ENCODE results near the gene CPA4.

CPA4 gene

DNA sequence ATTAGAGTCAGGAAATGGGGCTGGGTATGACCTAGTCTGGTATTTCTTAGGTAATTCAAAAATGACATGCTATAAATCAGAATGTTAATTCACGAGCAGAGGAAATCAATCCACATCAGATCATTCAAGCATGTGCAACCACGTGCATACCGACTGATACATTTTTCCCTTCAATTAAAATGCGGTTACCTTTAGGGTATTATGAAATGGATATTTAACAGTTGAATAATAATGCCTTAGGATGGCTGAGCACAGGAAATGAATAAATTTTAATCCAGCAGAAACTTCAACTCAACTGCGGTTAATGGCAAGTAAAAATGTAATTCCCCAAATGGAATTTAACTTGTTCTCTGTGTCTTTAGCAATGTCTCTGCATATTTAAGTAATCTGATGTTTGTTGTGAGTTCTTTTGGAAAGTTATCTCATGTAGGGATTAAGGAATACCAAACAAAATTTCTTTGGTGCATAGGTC is 17.1 kb upstream of the CPA4 start:
- DNase-seq, result no peak

DNA sequence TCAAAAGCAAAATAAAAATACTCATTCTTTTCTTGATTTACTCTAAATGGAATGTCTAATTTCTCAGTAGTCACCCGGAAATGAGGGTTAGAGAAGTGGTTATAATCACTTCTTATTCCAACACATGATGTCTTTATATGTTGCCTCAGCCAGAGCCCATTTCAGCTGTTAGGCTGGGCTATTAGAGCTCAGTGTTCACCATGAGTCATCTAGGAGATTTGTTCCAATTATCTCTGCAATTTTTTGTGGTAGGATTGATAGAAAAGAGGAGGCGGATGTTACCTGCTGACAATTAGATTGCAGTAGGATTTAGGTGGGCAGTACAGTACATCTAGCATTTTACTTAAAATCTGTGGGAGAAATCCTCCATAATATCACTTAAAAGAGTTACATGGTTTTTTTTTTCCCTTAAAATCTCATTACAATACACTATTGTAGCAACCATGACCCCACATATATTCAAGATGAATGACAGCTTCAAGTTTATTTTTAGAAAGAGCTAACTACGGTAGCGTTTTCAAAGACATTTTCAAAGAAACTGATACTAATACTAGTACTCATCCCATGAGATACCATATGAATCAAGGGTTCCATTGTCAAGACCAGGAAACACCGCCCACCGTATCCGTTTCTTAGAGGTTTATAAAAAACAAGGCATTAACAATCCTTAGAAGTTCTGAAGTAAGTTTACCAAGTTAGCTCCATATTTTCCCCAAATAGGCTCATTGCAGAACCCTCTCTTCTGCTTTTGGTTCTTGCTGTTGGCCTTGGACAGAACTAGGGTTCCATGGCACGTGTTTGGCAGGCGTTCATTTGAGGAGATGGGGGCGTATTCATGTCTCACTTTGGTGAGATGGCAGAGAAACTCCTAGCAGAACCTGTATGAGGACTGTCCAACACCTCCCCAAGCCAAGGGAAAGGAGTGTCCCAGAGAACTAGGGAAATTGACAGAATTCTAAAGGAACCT is 15.9 kb upstream of the CPA4 start:
- peak; percentile 71 for DNase-seq

DNA sequence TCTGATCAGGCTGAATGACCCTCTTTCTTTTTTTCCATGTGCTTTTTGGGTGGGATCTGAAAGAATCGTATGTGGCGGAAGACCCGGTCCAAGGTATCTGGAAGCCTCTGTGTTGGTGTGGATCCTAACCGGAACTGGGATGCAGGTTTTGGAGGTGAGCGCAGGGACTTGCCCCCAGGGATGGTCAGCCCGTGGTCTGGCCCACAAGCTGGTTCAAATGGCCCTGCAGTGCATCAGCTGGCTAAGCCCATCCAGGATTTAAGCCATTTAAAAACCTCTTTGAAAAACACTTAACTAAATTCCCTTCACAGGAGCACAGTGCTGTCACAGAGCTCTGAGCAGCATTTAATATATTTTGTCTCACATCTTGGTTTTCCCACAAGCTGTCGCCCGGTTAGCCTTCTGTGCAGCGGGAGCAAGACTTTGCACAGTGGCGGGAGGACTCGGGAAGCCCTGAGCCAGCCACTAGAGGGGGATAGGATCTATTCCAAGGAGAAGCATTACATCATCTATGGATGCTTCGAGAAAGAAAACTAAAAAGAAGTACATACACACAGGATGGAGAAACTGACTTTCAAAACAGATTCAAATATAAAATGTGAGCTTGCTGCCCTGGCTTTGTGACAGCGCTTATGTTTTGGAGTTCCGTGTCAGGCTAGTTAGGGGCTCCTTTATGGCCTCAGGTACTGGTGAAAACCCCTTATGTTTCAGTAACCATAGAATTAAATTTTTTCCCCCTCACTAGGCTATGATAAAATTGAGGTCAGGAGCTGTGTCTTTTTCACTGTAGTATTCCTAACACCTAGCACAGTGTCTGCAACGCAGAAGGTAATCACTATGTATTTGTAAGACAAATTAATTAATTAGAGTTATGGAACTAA is 15.0 kb upstream of the CPA4 start:
- no peak for DNase-seq

DNA sequence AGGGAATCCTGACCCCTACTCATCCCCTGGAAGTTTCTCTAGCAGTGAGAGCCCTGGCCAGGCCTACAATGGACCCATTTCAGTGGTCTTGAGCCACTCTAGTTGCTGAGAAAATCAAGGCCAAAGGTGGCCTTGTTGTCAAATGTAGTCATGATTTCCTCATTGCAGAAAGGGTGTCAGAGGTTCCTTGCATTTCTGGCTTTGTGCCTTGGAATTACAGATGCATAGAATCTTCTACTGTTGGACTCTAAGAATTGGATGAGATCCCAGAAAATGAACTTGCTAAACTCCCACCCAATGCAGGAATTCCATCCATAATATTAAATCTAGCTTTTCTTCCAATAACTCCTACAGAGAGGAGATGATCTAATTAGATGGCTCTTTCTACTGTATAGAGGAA is 14.1 kb upstream of the CPA4 start:
- DNase-seq, result no peak

DNA sequence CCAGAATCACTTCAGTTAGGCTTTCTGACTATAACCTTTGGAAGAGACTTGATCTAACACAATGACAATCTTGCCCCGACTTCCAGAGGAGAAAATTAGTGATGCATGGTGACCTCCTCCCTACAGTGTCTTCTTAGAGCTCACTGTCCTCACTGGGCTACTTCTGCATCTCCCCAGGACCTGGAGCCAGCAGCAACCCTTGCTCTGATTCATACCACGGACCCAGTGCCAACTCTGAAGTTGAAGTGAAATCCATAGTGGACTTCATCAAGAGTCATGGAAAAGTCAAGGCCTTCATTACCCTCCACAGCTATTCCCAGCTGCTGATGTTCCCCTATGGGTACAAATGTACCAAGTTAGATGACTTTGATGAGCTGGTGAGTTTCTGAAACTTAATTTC is 13.7 kb upstream of the CPA4 start:
- DNase-seq, result no peak

DNA sequence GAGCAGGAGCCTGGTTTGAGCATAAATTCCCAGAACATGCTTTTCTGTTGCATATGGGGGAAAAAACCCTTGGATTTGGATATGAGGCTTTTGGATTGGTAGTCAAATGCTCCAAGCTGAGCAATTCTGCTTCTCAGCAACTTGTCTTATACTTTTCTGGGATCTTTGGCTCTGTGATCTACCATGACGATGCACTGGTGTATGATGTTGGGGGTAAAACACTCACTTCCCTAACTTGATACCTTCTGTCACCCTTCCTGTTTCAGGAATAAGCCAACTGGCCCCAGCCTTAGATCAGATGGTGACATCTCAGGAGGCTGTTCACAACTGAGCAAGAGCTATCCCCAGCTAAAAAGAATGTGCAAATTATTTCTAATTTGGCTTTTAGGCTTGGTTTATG is 13.1 kb upstream of the CPA4 start:
- no peak for DNase-seq

DNA sequence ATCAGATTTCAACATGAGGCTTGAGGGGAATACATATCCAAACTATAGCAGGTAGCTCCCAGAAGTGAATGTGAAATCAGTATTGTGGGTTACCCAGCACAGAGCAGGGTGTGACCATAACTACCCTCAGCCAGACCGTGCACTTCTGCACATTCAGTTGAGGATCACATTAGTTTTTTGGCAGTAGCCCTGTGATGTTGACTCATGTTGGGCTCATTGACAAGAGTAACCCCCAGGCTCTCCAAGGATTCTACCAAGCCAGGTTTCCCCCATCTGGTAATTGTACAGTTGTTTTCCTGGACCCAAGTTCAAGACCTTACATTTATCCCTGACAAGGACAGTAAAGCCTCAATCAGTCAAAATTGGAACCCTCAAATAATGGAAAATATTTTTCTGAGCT is 11.7 kb upstream of the CPA4 start:
- DNase-seq, result no peak

DNA sequence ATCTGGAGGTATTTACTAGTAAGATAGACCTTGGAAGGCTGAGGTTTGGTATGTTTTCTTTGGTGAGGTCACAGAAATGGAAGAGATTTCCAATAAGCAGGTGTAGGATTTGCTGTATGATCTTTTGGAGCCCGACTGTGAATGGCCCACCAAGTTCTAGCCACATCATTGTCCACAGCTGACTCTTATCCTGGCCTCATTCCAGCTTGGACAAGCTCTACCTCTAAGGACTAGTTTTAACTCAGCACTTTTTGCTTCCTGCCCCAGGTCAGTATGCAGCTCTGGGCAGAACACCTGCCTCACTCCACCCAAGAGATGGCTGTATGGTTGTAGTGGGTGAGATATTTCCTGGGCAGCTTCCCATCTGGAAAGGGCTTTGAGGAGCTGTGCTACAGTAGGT is 6.1 kb upstream of the CPA4 start:
- DNase-seq, result no peak

DNA sequence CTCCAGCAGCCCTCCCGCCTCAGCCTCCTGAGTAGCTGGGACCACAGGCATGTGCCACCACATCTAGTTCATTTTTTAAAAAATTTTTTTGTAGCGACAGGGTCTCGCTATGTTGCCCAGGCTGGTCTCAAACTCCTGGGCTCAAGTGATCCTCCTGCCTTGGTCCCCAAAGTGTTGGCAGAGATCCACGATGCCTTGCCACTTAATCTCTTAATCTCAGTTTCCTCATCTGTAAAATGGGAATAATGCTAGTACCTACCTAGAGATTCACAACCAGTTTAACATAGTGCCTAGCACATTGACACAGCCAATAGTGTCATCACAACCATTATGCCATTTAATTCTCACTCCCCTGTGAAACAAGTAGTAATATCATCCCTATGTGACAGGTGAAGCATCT is 4.8 kb upstream of the CPA4 start:
- DNase-seq, result no peak

DNA sequence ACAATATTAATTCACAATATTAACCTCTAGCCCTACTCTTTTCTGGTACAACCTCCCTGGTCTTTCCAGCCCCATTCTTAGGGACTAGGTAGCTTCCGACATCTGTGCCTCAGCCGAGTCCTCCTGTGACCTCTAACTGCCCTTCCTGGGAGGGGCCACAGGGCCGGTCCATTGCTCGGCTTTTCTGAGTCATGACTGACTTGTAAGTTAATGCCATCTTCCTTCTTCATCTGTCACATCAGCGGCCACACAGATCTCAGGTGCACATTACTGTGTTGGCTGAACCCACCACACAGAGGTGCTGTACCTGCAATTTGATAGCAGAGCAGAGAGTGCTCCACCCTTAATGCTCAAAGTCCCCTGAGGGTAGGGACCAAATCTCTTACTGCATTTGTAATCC is 4.1 kb upstream of the CPA4 start:
- no peak for DNase-seq

DNA sequence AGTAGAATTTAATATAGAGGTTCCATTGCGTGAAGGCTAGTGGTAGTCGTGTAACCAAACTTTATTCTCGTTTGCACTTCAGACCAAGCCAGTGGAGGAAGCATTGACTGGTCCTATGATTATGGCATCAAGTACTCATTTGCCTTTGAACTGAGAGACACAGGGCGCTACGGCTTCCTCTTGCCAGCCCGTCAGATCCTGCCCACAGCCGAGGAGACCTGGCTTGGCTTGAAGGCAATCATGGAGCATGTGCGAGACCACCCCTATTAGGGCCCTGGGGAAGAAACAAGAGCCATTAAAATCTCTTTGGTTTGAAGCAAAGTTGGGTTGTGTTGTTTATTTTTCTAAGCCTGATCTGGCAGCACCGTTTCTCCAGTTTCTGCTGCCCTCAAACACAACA is 3.5 kb upstream of the CPA4 start:
- DNase-seq, result no peak

DNA sequence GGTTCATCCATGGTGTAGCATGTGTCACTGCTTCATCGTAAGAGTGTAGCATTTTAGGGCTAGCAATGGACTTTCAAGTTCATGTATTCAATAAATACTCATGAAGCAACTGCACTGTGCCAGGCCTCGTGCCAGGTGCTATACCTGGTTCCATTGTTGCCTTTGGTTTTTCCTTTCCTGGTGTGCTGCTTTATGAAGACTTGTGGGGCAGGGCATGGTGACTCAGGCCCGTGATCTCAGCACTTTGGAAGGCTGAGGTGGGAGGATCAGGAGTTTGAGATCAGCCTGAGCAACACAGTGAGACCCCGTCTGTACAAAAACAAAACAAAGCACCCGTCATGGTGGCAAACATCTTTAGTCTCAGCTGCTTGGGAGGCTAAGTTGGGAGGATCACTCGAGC is 2.2 kb upstream of the CPA4 start:
- no peak for DNase-seq

DNA sequence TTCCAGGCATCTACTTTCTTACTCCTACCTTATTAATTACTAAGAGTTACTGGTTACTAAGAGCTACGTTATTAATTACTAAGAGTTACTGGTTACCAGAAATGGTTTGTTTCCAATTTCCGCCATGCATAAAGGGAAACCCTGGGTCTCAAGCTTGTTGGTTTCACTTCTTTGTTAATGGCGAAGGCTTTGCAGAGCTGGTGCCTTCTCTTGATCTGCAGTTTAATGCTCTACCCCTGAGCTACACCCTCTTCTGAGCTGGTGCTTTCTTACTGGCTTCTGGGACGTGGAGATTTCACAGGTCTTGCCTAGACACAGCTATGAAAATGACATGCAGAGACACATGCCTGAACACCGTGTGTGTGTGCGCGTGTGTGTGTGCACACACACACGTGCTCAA is 560 bp downstream of the CPA4 start:
- no peak for DNase-seq

DNA sequence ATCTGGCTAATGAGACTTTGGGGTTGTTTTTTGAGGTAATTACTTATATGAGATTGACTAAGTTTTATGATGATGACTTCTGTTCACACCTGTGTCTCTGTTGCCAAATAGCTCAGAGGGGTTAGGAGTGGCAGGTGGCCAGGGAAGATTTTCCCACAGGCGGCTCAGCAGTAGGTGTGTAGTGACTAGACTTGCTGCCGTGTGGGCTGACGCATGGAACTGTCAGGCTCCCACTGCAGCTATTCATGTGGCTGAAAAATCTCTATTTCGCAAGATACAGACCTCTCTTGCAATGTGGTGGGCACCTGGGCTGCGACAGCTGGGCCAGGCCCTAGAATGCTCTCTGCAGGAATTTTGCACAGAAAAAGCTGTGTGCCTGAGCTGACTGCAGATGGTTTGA is 1.4 kb downstream of the CPA4 start:
- DNase-seq, result no peak

DNA sequence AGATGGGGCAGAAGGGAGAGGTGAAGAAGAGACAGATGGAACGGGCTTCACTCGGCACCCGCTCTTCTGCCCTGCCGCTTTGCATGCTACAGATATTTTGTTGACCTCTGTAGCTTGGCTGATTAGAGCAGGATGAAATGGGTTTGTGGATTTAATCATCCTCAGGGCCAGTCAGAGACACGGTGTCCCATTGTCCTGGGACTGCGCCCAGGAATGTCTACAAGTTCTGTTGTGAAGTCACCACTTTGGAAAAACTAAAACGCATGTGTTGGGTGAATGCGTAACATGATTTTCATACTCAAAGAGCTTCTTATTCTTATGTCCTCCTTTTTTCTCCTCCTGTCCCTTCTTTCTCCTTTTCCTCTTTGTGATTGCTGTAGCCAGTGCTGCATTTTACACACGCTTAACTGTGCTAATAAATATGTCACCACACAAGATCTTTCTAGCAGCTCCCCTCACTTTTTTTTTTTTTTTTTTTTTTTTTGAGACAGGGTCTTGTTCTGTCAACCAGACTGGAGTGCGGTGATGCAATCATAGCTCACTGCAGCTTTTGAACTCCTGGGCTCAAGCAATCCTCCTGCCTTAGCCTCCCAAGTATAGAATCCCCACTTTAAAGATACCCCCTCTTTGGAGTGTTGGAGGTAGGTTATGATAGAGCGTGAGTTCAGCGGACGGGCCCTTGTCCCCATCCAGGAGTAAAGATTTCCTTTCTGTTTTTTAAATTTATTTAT is 3.4 kb downstream of the CPA4 start:
- DNase-seq, result no peak

DNA sequence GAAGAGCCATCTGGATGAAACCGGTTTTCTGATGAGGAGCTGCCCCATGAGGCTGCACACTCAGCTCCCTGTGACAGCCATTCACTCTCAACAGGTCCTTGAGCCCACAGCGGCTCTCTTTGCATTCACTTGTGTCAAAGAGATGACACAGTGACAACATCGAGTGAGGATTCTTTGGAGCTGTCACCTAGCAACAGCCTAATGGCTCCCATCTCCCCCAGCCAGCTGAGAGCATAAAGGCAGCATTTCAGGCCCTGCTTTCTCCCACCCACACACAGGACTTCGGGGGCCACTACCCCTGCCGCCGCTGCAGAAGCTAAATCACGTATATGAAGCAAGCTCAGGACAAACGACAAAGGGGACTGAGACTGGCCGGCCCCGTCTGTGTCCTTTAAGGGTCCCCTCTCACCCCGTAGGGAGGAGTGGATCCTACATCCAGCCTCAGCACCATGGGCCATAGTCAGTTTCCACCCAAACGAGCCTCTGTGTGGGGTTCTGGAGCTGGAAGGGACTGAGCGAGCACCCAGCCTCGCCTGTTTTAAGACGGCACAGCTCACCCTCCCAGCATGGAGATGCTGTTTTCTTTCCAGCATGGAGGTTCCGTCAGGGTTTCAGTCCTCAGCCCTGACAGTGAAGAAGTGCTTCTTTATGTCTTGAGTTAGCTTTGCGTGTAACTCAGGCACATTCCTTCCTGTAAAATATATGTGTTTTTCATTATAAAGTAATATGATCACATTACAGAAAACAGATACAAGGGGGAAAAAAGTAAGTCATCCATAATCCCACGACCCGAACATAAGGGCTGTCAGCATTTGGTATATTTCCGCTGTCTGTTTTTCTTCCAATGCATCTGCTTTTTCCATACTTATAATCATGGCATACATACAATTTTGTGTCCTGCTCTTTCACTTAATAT is 4.9 kb downstream of the CPA4 start:
- no peak for DNase-seq

DNA sequence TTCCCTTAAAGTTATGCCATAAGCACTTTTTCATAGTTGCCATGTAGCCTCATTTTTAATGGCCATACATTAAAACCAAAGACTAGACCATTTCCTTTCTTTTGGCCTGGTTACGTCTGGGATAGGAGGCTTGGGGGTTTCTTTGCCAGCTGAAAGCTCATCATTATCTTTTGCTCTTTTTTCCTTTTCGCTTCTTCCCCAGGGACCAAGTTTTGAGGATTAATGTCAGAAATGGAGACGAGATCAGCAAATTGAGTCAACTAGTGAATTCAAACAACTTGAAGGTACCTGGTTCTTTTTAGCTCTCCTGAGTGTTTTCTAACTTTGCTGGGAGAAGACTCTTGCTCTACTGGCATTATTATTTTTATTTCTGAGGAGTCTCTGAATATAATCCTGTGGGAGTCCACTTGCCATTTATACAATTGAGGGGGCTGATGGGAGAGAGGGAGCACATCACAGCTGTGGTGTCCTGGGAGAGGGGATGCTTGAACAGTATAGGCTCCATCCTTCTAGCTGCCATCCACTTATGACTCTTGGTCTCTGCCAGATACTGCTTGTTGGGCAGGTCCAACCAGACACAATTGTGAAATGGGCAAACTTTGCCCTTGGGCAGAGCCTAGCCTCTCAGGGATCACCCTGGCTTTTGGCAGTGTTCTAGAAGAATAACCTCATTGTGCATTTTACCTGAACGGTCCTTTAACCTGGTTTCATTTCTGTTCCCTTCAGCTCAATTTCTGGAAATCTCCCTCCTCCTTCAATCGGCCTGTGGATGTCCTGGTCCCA is 5.8 kb downstream of the CPA4 start:
- DNase-seq, result no peak

DNA sequence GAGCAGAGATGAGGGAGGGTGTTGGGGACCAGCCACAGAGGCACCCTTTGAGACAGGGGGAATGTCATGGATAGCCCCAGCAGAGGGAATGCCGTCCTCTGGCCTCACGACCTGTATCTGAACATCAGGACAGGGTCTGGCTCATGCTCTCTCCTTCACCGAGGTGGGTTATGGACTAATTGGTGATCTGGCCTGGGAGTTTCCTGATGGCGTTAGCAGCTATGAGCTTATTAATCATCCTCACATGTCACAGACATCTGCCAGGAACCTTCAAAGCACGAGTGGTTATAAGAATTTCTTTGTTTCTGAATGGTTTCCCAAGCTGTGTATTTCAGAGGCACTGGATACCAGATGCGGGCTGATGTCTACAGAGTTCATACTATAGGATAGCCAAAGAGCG is 6.9 kb downstream of the CPA4 start:
- DNase-seq, result no peak

DNA sequence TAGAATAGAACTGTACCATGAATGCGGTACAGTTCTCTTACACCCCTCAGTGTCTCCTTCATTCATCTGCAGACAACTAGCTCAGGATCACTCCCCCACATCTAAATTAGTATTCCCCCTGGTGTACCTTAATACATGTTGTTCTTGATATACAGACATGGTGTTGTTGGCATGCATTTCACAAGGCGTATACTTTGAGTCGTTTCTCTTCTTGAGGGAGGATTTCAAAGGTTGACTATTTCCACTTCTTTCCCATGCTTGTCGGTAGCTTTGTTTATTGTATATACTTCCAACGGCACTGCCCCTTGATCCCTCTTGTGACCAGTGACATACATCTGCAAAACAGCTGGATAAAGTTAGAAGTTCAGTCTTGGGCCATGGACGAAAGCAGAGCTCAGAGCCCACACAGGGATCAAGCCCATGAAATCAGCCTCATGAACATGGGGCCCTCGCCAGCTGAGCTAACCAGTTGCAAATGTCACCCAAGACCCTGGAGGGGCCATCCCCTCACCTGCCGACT is 8.6 kb downstream of the CPA4 start:
- DNase-seq, result no peak

DNA sequence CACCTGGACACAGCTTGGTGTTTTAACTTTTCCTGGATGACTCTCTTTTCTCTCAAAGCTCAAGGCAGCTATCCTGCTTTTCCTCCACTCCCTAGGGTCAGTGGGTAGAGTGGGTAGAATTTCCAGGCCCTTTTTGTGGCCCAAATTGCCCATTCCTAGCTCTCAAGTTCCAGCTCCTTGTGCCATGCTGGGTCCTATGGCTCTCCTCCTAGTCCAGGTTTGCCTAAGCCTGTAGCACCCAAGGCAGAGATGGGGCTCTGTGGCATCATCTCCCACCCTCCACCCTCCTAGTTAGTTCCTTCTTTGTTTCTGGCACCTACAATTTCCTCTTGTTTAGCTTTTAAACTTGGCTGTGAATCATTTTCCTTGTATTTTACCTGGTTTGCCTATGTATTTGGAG is 9.7 kb downstream of the CPA4 start:
- DNase-seq, result no peak

DNA sequence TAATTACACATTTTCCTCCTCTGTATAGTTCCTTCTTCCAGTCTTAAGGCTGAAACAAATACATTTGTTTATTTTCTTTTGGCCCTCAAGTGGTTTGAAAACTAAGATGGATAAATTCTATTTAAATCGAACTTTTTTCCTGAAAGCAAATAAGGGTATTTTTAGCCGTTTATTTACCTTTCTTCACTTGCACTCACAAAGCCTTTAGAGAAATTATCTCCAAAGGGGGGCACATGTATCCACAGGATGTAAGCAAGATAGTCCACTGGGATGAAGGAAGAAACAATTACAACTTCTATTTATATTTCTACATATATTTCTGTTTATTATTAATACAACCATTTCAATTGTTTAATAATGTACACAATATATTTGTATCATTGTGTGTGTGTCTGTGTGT is 10.2 kb downstream of the CPA4 start:
- DNase-seq, result no peak
